ENCODE results near the gene SVIL.

The SVIL gene

DNA sequence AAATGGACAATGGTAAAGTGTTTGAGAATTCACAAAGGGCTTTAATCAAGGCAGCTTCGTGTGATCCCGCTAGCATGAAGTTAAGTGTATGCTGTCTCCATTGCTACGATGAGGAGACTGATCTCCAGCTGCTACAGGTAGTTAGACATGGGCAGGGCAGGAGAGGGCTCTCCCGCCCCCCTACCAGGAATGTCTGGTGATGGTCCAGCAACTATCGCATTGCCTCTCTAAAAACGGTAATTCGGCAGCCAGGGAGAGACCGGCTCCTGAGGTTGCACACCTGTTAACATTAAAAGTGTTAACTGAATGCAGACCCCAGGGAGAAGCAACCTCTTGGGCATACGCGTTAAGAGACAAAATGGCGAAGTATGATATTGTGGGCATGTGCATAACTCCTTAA lies 37.9 kb downstream of the SVIL start:
- no peak for DNase-seq (ENCODE audit: low spot score)
- CTCF ChIA-PET, result no interaction called here

DNA sequence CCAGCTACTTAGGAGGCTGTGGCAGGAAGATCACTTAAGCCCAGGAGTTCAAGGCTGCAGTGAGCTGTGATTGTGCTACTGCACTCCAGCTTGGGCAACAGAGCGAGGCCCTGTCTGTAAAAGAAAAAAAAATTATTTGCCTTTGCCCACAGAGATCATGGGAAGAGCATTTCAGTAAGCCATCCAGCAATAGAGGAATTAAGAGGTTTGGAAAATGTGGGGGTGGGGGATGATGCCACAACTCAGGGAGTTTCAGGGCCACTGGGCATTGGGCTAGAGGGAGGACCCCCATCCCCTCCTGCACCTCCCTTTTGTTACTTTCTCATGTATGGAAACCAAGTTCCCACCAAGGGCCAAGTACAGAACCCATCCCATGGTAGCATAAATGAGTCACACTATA lies 38.4 kb downstream of the SVIL start:
- no peak for DNase-seq (ENCODE audit: low spot score)
- H3K27ac ChIP-seq, result no peak overlapping the region
- ChIA-PET POLR2A (ENCODE audit: low non-redundant PET) (no interaction called here), CTCF (interaction anchor here (0.6 kb wide), 1 partner anchor 13 kb away, joined by 4 read pairs; no protein-coding TSS in a partner anchor)
- TF ChIP-seq, protein P1, sequence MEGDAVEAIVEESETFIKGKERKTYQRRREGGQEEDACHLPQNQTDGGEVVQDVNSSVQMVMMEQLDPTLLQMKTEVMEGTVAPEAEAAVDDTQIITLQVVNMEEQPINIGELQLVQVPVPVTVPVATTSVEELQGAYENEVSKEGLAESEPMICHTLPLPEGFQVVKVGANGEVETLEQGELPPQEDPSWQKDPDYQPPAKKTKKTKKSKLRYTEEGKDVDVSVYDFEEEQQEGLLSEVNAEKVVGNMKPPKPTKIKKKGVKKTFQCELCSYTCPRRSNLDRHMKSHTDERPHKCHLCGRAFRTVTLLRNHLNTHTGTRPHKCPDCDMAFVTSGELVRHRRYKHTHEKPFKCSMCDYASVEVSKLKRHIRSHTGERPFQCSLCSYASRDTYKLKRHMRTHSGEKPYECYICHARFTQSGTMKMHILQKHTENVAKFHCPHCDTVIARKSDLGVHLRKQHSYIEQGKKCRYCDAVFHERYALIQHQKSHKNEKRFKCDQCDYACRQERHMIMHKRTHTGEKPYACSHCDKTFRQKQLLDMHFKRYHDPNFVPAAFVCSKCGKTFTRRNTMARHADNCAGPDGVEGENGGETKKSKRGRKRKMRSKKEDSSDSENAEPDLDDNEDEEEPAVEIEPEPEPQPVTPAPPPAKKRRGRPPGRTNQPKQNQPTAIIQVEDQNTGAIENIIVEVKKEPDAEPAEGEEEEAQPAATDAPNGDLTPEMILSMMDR (conservative IDR thresholded peaks at IDR 0.05; ENCODE audit: low read depth), result no peak

More for the DNA sequence above, 37.9 kb downstream of the SVIL start:
- no peak overlapping the region for H3K27ac ChIP-seq
- TF ChIP-seq, protein P1 (conservative IDR thresholded peaks at IDR 0.05; ENCODE audit: low read depth), result no peak
- POLR2A ChIA-PET (ENCODE audit: low non-redundant PET), result no interaction called here

DNA sequence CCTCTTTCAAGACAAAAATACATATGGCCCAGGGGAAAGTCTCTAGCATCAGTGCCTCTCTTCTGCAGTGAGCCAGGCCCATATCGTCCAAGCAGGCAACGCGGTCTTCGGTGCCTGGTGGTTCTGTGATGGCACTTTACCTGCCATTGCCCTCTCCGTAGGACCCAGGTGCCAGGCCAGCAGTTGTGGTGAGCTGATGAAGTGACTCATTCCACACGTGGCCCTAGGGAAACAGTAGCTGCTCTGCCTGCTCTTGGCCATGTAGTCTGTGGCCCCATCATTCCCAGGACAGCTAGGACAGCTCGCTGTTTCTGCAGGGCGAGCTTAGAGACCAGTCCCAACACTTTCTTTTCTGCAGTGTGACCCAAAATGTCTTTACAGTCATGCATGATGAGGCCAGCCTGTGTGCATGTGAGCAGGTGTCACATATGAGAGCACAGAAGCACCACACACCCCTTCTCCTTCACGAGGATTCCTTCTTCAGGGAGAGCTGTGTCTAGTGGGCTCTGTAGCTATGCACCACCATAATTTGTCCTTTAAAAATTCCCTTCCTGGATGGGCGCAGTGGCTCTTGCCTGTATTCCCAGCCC lies 39.0 kb downstream of the SVIL start:
- ChIA-PET POLR2A (ENCODE audit: low non-redundant PET) (no interaction called here), CTCF (interaction anchor here (0.5 to 0.7 kb wide), 3 partner anchors 13 to 201 kb away, joined by 3 to 4 read pairs (median 3); no protein-coding TSS in a partner anchor)
- H3K27ac ChIP-seq, result 0 out of 2 replicates have a peak overlapping the region, but pooled peaks have one; percentile 3
- TF ChIP-seq, protein P1 (conservative IDR thresholded peaks at IDR 0.05; ENCODE audit: low read depth), result no peak
- DNase-seq (ENCODE audit: low spot score), result no peak

DNA sequence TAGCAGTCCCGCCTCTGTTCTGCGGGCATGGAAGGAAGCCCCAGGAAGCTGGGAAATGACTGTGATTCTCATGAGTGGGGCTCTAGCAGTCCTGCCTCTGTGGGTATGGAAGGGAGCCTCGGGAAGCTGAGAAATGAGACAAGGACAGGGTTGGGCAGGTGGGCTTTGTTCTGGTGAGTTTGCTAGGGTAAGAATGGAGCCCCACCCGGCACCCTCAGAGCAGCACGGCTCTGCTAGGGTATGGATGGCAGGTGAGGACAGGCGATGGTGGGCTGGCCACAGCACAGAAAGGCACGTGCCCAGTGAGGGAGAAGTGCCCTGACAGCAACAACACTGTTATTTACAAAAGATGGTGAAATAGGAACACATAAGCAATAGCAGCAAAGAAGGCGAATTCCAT lies 39.6 kb downstream of the SVIL start:
- H3K27ac ChIP-seq, result no peak overlapping the region
- TF ChIP-seq, protein P1 (conservative IDR thresholded peaks at IDR 0.05; ENCODE audit: low read depth), result no peak
- no peak for DNase-seq (ENCODE audit: low spot score)
- CTCF ChIA-PET, result interaction anchor here (0.5 to 0.7 kb wide), 2 partner anchors 25 to 201 kb away, joined by 3 read pairs; no protein-coding TSS in a partner anchor
- POLR2A ChIA-PET (ENCODE audit: low non-redundant PET), result no interaction called here

DNA sequence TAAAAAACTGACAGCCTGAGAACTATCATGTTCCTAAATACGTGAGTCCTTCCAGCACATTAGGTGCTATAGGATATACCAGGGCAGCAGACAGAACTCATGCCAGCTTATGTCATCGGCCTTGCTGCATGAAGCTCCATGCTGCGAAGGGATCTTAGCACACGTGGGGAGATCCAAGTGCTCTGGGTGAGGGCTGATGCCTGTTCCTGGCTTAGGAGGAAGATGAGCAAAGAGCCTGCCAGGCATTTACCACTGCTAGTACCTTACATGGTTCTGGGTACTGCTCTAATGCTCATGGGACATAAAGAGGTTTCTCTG lies 43.2 kb downstream of the SVIL start:
- ChIA-PET CTCF (interaction anchor here (0.5 to 0.7 kb wide), 4 partner anchors 27 to 425 kb away, joined by 3 read pairs; no protein-coding TSS in a partner anchor), POLR2A (ENCODE audit: low non-redundant PET) (no interaction called here)
- H3K27ac ChIP-seq, result 0 out of 2 replicates have a peak overlapping the region, but pooled peaks have one; percentile 5
- TF ChIP-seq, protein P1 (conservative IDR thresholded peaks at IDR 0.05; ENCODE audit: low read depth), result no peak
- no peak for DNase-seq (ENCODE audit: low spot score)

DNA sequence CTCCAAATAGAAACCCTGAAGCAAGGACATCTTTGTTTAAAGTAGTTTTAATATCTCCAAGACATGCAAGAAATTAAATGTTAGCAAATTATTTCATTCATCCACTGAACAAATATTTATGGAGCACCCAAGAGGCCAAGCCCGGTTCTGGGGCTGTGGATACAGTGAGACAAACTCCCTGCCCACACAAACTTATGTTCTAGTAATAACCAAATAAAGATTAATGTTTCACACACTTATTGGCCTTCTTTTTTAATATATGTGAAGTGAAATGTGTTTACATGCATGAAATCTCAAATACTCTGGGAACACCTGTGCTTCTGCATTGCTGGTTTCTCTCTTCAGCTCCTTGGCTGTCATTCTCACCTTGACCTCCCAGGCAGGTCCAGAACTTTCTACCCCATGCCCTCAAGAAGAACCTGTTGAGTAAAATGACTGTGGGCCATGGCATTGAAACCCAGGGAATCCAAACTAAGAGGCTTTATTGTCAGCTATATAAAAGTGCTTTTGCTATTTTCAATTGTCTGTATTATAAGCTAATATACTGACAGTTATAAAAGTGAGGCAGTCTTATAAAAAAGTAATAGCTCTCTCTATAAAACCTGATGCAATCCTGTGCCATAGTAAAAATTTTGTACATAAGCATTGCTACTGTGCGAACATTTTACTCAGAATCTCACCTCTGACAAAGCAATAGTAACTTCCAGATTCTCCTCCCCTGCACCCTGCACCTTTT lies 43.7 kb downstream of the SVIL start:
- ChIA-PET CTCF (interaction anchor here (0.5 to 0.7 kb wide), 4 partner anchors 27 to 425 kb away, joined by 3 read pairs; no protein-coding TSS in a partner anchor), POLR2A (ENCODE audit: low non-redundant PET) (no interaction called here)
- no peak overlapping the region for H3K27ac ChIP-seq
- no peak for DNase-seq (ENCODE audit: low spot score)
- TF ChIP-seq, protein P1 (conservative IDR thresholded peaks at IDR 0.05; ENCODE audit: low read depth), result peak; percentile 43
